IPS-NIHi7 (cell line): Measurements from ENCODE around the gene SSH2.
"Not testable (repeated sequence)": the region's sequence is repeated elsewhere in the genome, so short reads cannot be mapped to it uniquely, and the experiment has no call there.

Source experiments
- DNase-seq: peaks from one replicate; pipeline ENCODE4 v3.0.0; 2012; ENCODE audit warnings: mixed read lengths; ENCODE audit errors: extremely low spot score

The SSH2 gene

GRCh38 chr17:29929533-29930408 is at the start of gene SSH2:
Gene SSH2 (minus strand): TSS chr17:29930228. CDS start chr17:29930000, 228 bp downstream.
- DNase-seq, result peak; percentile 86

- no peak for DNase-seq
These were observed 47.8 kb upstream of the SSH2 start for GRCh38 chr17:29977836-29978235.

GRCh38 chr17:29973005-29973404 is 43.0 kb upstream of the SSH2 start:
- DNase-seq, result no peak

GRCh38 chr17:29972277-29972676 is 42.2 kb upstream of the SSH2 start:
- DNase-seq, result no peak

- no peak for DNase-seq
These were observed 38.2 kb upstream of the SSH2 start for GRCh38 chr17:29968271-29968670.

- DNase-seq, result no peak
These were observed 32.6 kb upstream of the SSH2 start for GRCh38 chr17:29962656-29963055.

- no peak for DNase-seq
These were observed 29.8 kb upstream of the SSH2 start for GRCh38 chr17:29959658-29960337.

- no peak for DNase-seq
These were observed 29.1 kb upstream of the SSH2 start for GRCh38 chr17:29958947-29959657.

GRCh38 chr17:29957488-29957887 is 27.5 kb upstream of the SSH2 start:
- DNase-seq, result not testable (repeated sequence)

GRCh38 chr17:29956225-29956624 is 26.2 kb upstream of the SSH2 start:
- DNase-seq, result no peak

- no peak for DNase-seq
These were observed 24.4 kb upstream of the SSH2 start for GRCh38 chr17:29954405-29954804.

- DNase-seq, result no peak
These were observed 19.7 kb upstream of the SSH2 start for GRCh38 chr17:29949696-29950095.

GRCh38 chr17:29948448-29949215 is 18.6 kb upstream of the SSH2 start:
- no peak for DNase-seq

GRCh38 chr17:29945281-29945680 is 15.3 kb upstream of the SSH2 start:
- no peak for DNase-seq

- DNase-seq, result no peak
These were observed 11.3 kb upstream of the SSH2 start, which contains the start of gene EFCAB5 for GRCh38 chr17:29941334-29941733. Gene EFCAB5 (plus strand): TSS chr17:29941634. CDS start chr17:29941797, 163 bp downstream.

GRCh38 chr17:29936724-29937123 is 6.7 kb upstream of the SSH2 start:
- DNase-seq, result no peak

- not testable (repeated sequence) for DNase-seq
These were observed 5.9 kb upstream of the SSH2 start for GRCh38 chr17:29935909-29936308.

GRCh38 chr17:29933379-29933778 is 3.4 kb upstream of the SSH2 start:
- DNase-seq, result peak; percentile 52

GRCh38 chr17:29931231-29931932 is 1.4 kb upstream of the SSH2 start:
- peak; percentile 26 for DNase-seq

- peak; percentile 8 for DNase-seq
These were observed 482 bp upstream of the SSH2 start for GRCh38 chr17:29930409-29931010.
